GM18951 (cell line): Measurements from ENCODE around the gene SAMD5.

ENCODE experiments used
- POLR2A ChIP-seq: IDR thresholded peaks from 4 replicates; pipeline ENCODE4 v1.6.1; 2011; ENCODE audit warnings: mild to moderate bottlenecking; ENCODE audit not compliant: insufficient read length, insufficient read depth; ENCODE audit errors: extremely low read depth
- in situ Hi-C: fragments of 300-500 bp; cut with MboI; formaldehyde crosslinking; loops from one replicate; pipeline ENCODE4 v1.12.0; 2022; ENCODE audit warnings: low sequenced_read_pairs, mixed read lengths, inconsistent platforms; ENCODE audit not compliant: unreplicated experiment

Gene SAMD5

GRCh38 chr6:147589739-147590250, 81.3 kb downstream of the SAMD5 start:
- no peak for TF ChIP-seq POLR2A
- in situ Hi-C loops: no loop called here

GRCh38 chr6:147595961-147596360, 87.5 kb downstream of the SAMD5 start:
- TF ChIP-seq POLR2A: no peak
- in situ Hi-C loops: no loop called here

GRCh38 chr6:147603392-147604081, 95.0 kb downstream of the SAMD5 start:
- in situ Hi-C loops: no loop called here

GRCh38 chr6:147604373-147604772, 95.9 kb downstream of the SAMD5 start:
- in situ Hi-C loops: no loop called here
- TF ChIP-seq POLR2A: no peak

More at GRCh38 chr6:147603392-147604081, 95.0 kb downstream of the SAMD5 start:
- no peak for TF ChIP-seq POLR2A

- TF ChIP-seq POLR2A: no peak
- in situ Hi-C loops: no loop called here
Observed at GRCh38 chr6:147611992-147612391, 103.5 kb downstream of the SAMD5 start.

- TF ChIP-seq POLR2A: no peak
- in situ Hi-C loops: no loop called here
Observed at GRCh38 chr6:147614501-147614900, 106.0 kb downstream of the SAMD5 start.

- TF ChIP-seq POLR2A: no peak
- in situ Hi-C loops: no loop called here
Observed at GRCh38 chr6:147615659-147616456, 107.4 kb downstream of the SAMD5 start.

- in situ Hi-C loops: no loop called here
- no peak for TF ChIP-seq POLR2A
Observed at GRCh38 chr6:147617366-147617765, 108.9 kb downstream of the SAMD5 start.

- in situ Hi-C loops: no loop called here
- no peak for TF ChIP-seq POLR2A
Observed at GRCh38 chr6:147618457-147618856, 110.0 kb downstream of the SAMD5 start.

- no peak for TF ChIP-seq POLR2A
- in situ Hi-C loops: no loop called here
Observed at GRCh38 chr6:147618927-147619326, 110.4 kb downstream of the SAMD5 start.
